HCT116 (cell line): ENCODE measurements around the gene RPS10.

Experiments
- ATF3 ChIP-seq: IDR thresholded peaks from 2 replicates; pipeline ENCODE4 v1.6.1; 2012
- CTCF ChIP-seq, 3 experiments: fragments of 200-600 bp in 1 of 3; sonication (generic) in 1 of 3; IDR thresholded peaks in 2 of 3; conservative IDR thresholded peaks in 1 of 3; 2 replicates each; pipeline ENCODE4 v1.5.1; 2012 to 2017; ENCODE audit warnings: low read depth in 2 of 3, low read length in 2 of 3, antibody characterized with exemption in 1 of 3, borderline replicate concordance in 1 of 3, control low read depth in 1 of 3, mild to moderate bottlenecking in 1 of 3, mixed read lengths in 1 of 3, mixed run types in 1 of 3, moderate library complexity in 1 of 3; ENCODE audit not compliant: insufficient read depth in 1 of 3
- EZH2phosphoT487 ChIP-seq: fragments of 200-600 bp; IDR thresholded peaks from 2 replicates; pipeline ENCODE4 v1.6.1; 2018; ENCODE audit warnings: antibody characterized with exemption, borderline replicate concordance
- POLR2A ChIP-seq: IDR thresholded peaks from 2 replicates; pipeline ENCODE4 v1.7.0; 2011; ENCODE audit warnings: borderline replicate concordance; ENCODE audit not compliant: insufficient read depth, insufficient read length; ENCODE audit errors: extremely low read depth
- REST ChIP-seq: IDR thresholded peaks from 2 replicates; pipeline ENCODE4 v1.6.1; 2012; ENCODE audit warnings: low read depth
- ZNF274 ChIP-seq: fragments of 200-500 bp; sonication (Bioruptor generic); IDR thresholded peaks from 2 replicates; pipeline ENCODE4 v1.6.1; 2014; ENCODE audit warnings: mild to moderate bottlenecking, low read depth, low read length, inconsistent platforms

- no peak for TF ChIP-seq REST
- TF ChIP-seq POLR2A, result no peak
- no peak for TF ChIP-seq ZNF274
- TF ChIP-seq EZH2phosphoT487, result no peak
- TF ChIP-seq CTCF (IDR thresholded peaks at IDR 0.05 in 2 of 3, conservative IDR thresholded peaks at IDR 0.05 in 1 of 3; ENCODE audit: borderline replicate concordance in 1 of 3, insufficient read depth in 1 of 3, low read depth in 2 of 3, low read length in 2 of 3), result no peak
- no peak for TF ChIP-seq ATF3
These were observed 2.6 kb downstream of the RPS10 start for GRCh38 chr6:34423254-34423653.
